Activated B cell treated with CpG ODN at 0.5 μM for 24 hours (primary cell): ENCODE results near the gene KCNQ1OT1. TPM values are rescaled to one million over a fixed set of nuclear protein-coding genes. Genes with fewer than 3 reads are reported as not detected.

Source experiments
- ATAC-seq: fragments of 200-7000 bp; cut with Tn5 transposase; one replicate; pipeline ENCODE4 v1.10.0; 2021; ENCODE audit warnings: low read depth, mild to moderate bottlenecking, moderate library complexity
- CTCF ChIA-PET: fragments of 350-600 bp; sonication (Branson Sonifier 250); formaldehyde crosslinking; loops from one replicate; lab custom pipeline; 2021; ENCODE audit warnings: antibody characterized with exemption; lab: Charles Lee
- POLR2A ChIA-PET: fragments of 350-600 bp; sonication (Branson Sonifier 250); formaldehyde crosslinking; loops from one replicate; lab custom pipeline; 2021; ENCODE audit warnings: antibody characterized with exemption; lab: Charles Lee
- DNase-seq: peaks from one replicate; pipeline ENCODE4 v3.0.0; 2022
- H3K27ac Mint-ChIP-seq: one replicate; pipeline ENCODE4 v1.8.0; 2020; ENCODE audit warnings: mixed read lengths
- H3K27me3 Mint-ChIP-seq: one replicate; pipeline ENCODE4 v1.8.0; 2021; ENCODE audit warnings: mixed read lengths
- H3K36me3 Mint-ChIP-seq: one replicate; pipeline ENCODE4 v1.8.0; 2021; ENCODE audit warnings: low read depth, mixed read lengths
- H3K4me1 Mint-ChIP-seq: one replicate; pipeline ENCODE4 v1.8.0; 2021; ENCODE audit warnings: mixed read lengths
- H3K4me3 Mint-ChIP-seq: one replicate; pipeline ENCODE4 v1.8.0; 2020; ENCODE audit warnings: mild to moderate bottlenecking, mixed read lengths
- H3K9me3 Mint-ChIP-seq: one replicate; pipeline ENCODE4 v1.8.0; 2020; ENCODE audit warnings: mixed read lengths
- CTCF ChIP-seq: fragments of 200-600 bp; IDR thresholded peaks from one replicate; pipeline ENCODE4 v1.8.0; 2022; ENCODE audit warnings: antibody characterized with exemption, mild to moderate bottlenecking
- intact Hi-C: fragments of 100-400 bp; cut with micrococcal nuclease; formaldehyde crosslinking; loops from one replicate; pipeline ENCODE4 v1.15.1; 2024
- total RNA-seq: library from RNA; stranded (reverse); gene quantifications from 2 replicates; pipeline ENCODE4 v1.2.3, GENCODE V29; 2022

KCNQ1OT1 gene
- total RNA-seq, 1 donor from 2014 or later: 1.2 TPM

GRCh38 chr11:2716376-2717095 is 16.7 kb upstream of the KCNQ1OT1 start:
- ATAC-seq: no peak
- Mint-ChIP-seq H3K27me3 (no peaks in the 10 kb centered on the region), H3K27ac (no peak overlapping the region), H3K9me3 (no peaks in the 10 kb centered on the region), H3K4me3 (no peak overlapping the region), H3K36me3 (peaks cover 8% of the 10 kb centered on the region), H3K4me1 (no peaks in the 10 kb centered on the region)
- no peak for TF ChIP-seq CTCF
- ChIA-PET CTCF (no interaction called here), POLR2A (interaction anchor here (1.0 kb wide), 1 partner anchor 183 kb away, joined by 3 read pairs; no protein-coding TSS in a partner anchor)
- intact Hi-C loops: no loop called here
- DNase-seq: no peak

DNA sequence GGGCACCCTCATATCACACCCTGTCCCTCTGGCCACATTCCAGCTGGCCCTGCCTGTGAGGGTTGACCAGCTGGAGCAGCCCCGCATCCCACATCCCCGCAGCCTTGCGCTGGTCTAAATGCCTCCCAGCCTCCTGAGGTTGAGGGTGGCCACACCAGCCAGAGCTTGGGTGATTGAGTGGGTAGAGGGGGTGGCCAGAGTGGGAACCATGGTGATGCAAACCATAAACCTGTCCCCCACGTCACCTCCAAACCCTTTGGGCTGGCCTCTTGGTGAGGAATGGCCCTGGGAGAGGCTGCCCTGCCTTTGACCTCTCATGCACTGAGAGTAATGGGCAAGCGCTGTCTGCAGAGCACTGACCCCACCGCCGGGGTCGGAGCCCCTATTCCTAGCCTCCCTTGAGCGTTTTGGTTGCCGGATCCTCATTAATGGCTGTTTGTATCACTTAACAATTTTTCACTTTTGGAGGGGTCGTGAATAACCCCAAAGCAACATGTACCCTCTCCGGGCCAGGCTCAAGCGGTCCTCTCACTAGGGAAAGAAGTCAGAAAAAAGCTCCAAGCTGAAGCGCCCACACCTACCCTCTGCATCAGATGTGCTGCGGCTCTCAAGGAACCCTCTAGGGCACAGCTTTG is 16.0 kb upstream of the KCNQ1OT1 start:
- Mint-ChIP-seq H3K36me3 (peaks cover 8% of the 10 kb centered on the region), H3K4me3 (no peak overlapping the region), H3K27ac (no peak overlapping the region), H3K27me3 (no peaks in the 10 kb centered on the region), H3K4me1 (no peaks in the 10 kb centered on the region), H3K9me3 (no peaks in the 10 kb centered on the region)
- TF ChIP-seq CTCF: no peak
- CTCF ChIA-PET: no interaction called here
- intact Hi-C loops: no loop called here
- DNase-seq: no peak
- POLR2A ChIA-PET: interaction anchor here (1.0 kb wide), 1 partner anchor 183 kb away, joined by 3 read pairs; no protein-coding TSS in a partner anchor
- no peak for ATAC-seq

DNA sequence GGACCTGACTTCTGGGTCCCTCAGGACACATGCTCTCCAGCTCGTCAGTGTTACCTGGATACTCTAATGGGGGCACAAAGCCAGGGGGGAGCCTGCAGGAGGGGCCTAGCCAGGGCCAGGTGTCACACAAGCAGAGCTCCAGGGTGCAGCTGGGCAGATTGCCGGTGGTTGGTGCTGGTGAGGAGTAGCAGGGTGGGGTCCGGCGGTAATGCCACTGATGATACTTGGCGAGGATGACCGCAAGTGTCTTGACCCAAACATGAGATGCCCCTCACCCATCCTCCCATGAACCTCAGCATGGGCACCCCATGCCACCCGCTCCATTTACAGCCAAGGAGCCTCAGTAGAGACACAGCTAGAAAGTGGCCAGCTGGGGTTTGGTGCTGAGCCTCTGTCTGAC is 15.1 kb upstream of the KCNQ1OT1 start:
- no peak for TF ChIP-seq CTCF
- Mint-ChIP-seq H3K4me3 (no peak overlapping the region), H3K27ac (no peak overlapping the region), H3K36me3 (peaks cover 14% of the 10 kb centered on the region), H3K9me3 (peaks cover 8% of the 10 kb centered on the region), H3K27me3 (no peaks in the 10 kb centered on the region), H3K4me1 (no peaks in the 10 kb centered on the region)
- DNase-seq (no peak), ATAC-seq (no peak)
- ChIA-PET CTCF (no interaction called here), POLR2A (no interaction called here)
- intact Hi-C loops: no loop called here

DNA sequence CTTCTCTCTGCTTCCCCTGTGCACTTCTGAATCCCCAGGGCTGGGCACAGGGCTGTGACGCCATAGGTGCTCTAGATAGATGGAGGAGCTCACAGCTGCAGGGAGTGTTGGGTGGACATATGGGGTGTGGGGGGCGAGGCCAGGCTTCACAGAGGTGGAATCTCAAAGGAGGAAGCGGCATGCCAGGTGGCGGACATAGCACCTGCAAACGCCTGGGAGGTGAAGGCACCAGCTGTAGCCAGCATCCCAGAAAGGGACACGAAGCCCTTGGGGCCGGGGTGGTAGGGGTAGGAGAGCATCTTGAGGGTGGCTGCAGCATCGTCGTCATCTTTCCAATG is 14.6 kb upstream of the KCNQ1OT1 start:
- H3K27ac Mint-ChIP-seq: no peak overlapping the region
- no peak for TF ChIP-seq CTCF
- H3K4me3 Mint-ChIP-seq: no peak overlapping the region
- peaks cover 14% of the 10 kb centered on the region for H3K36me3 Mint-ChIP-seq
- intact Hi-C loops: no loop called here
- H3K27me3 Mint-ChIP-seq: no peaks in the 10 kb centered on the region
- no peak for ATAC-seq
- DNase-seq: no peak
- ChIA-PET CTCF (interaction anchor here (1.3 kb wide), 1 partner anchor 10 kb away, joined by 3 read pairs; no protein-coding TSS in a partner anchor), POLR2A (no interaction called here)
- no peaks in the 10 kb centered on the region for H3K4me1 Mint-ChIP-seq
- peaks cover 12% of the 10 kb centered on the region for H3K9me3 Mint-ChIP-seq

- no peaks in the 10 kb centered on the region for H3K4me1 Mint-ChIP-seq
- POLR2A ChIA-PET: no interaction called here
- H3K27ac Mint-ChIP-seq: no peak overlapping the region
- H3K4me3 Mint-ChIP-seq: no peak overlapping the region
- H3K27me3 Mint-ChIP-seq: no peaks in the 10 kb centered on the region
- no peak for TF ChIP-seq CTCF
- intact Hi-C loops: no loop called here
- ATAC-seq (no peak), DNase-seq (no peak)
- CTCF ChIA-PET: interaction anchor here (1.3 kb wide), 1 partner anchor 9 kb away, joined by 3 read pairs; no protein-coding TSS in a partner anchor
- peaks cover 13% of the 10 kb centered on the region for H3K9me3 Mint-ChIP-seq
- peaks cover 14% of the 10 kb centered on the region for H3K36me3 Mint-ChIP-seq
These were observed 14.1 kb upstream of the KCNQ1OT1 start for GRCh38 chr11:2713661-2714462.
